Caki2 (cell line): ENCODE results near the gene GARIN1A. TPM values are rescaled to one million over a fixed set of nuclear protein-coding genes. Genes with fewer than 3 reads are reported as not detected.
"Not testable (repeated sequence)": the region's sequence is repeated elsewhere in the genome, so short reads cannot be mapped to it uniquely, and the experiment has no call there.

ENCODE experiments used
- DNase-seq: peaks from one replicate; pipeline ENCODE4 v3.0.0-alpha.2; 2015; ENCODE audit warnings: low read depth
- in situ Hi-C: cut with HindIII; loops from 2 replicates; pipeline ENCODE4 v1.10.0; 2016; ENCODE audit warnings: low sequenced_read_pairs, low pct_unique_long_range_greater_than_20kb, mixed read lengths
- total RNA-seq: library from RNA; depleted of rRNA; stranded (reverse); fragments of >200 nt; shearing (Covaris generic); gene quantifications from 2 replicates; pipeline ENCODE4 v1.2.3, GENCODE V29; 2014; ENCODE audit warnings: low replicate concordance

The GARIN1A gene
- total RNA-seq, 1 experiment from 2014 or later = not detected

GRCh38 chr7:128676665-128677064 is 4.6 kb downstream of the GARIN1A start:
- DNase-seq = no peak
- in situ Hi-C loops = no loop called here

GRCh38 chr7:128679920-128680319 is 7.8 kb downstream of the GARIN1A start:
- in situ Hi-C loops = no loop called here
- DNase-seq = no peak

GRCh38 chr7:128681794-128682537 is 9.9 kb downstream of the GARIN1A start:
- in situ Hi-C loops = no loop called here
- no peak for DNase-seq

DNA sequence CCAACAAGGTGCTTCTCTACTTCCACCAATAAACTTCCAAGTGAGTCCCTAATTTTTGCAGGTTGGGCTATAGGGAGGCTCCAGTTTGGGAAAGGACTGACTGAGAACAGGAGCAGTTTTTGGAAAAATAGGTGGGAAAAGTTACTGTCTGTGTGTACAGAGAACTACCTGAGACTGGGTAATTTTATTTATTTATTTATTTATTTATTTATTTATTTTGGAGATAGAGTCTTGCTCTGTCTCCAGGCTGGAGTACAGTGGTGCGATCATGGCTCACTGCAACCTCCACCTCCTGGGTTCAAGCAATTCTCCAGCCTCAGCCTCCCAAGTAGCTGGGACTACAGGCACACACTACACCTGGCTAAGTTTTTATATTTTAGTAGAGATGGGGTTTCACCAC is 11.2 kb downstream of the GARIN1A start:
- in situ Hi-C loops = not testable (repeated sequence)

GRCh38 chr7:128683738-128684137 is 11.6 kb downstream of the GARIN1A start:
- DNase-seq, in situ Hi-C loops: not testable (repeated sequence)

More for the DNA sequence above, 11.2 kb downstream of the GARIN1A start:
- DNase-seq = not testable (repeated sequence)

DNA sequence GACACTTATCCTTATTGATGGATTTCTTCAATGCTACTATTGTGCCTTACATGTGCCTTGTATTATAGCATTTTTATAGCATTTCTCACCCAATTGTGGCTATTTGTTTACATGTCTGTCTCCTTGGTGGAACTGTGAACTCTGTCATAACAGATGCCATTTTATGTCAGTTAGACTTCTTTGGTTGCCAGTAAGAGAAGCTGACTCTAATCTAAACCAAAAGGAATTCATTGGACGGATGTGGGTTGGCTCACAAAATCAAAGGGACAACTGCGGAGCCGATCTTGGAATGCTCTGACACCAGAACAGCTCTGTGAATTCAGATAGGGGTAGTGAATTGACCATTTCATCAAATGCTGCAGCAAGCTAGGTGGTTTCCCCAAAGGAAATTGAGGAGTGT is 15.0 kb downstream of the GARIN1A start:
- in situ Hi-C loops = no loop called here
- no peak for DNase-seq

- no peak for DNase-seq
Measured at GRCh38 chr7:128688492-128688891, 16.4 kb downstream of the GARIN1A start.

DNA sequence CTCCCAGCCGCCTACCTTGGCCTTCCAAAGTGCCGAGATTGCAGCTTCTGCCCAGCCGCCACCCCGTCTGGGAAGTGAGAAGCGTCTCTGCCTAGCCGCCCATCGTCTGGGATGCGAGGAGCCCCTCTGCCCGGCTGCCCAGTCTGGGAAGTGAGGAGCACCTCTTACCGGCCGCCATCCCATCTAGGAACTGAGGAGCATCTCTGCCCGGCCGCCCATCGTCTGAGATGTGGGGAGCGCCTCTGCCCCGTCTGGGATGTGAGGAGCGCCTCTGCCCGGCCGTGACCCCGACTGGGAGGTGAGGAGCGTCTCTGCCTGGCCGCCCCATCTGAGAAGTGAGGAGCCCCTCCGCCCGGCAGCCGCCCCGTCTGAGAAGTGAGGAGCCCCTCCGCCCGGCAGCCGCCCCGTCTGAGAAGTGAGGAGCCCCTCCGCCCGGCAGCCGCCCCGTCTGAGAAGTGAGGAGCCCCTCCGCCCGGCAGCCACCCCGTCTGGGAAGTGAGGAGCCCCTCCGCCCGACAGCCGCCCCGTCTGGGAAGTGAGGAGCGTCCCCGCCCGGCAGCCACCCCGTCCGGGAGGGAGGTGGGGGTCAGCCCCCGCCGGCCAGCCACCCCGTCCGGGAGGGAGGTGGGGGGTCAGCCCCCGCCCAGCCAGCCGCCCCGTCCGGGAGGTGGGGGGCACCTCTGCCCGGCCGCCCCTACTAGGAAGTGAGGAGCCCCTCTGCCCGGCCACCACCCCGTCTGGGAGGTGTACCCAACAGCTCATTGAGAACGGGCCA is 17.3 kb downstream of the GARIN1A start:
- in situ Hi-C loops = not testable (repeated sequence)

More at GRCh38 chr7:128688492-128688891, 16.4 kb downstream of the GARIN1A start:
- in situ Hi-C loops = no loop called here

GRCh38 chr7:128691227-128691626 is 19.1 kb downstream of the GARIN1A start:
- in situ Hi-C loops = no loop called here
- no peak for DNase-seq

More for the DNA sequence above, 17.3 kb downstream of the GARIN1A start:
- not testable (repeated sequence) for DNase-seq

GRCh38 chr7:128692623-128693270 is 20.7 kb downstream of the GARIN1A start:
- no peak for DNase-seq
- in situ Hi-C loops = no loop called here

- in situ Hi-C loops = no loop called here
- DNase-seq = no peak
Measured at GRCh38 chr7:128693373-128694015, 21.4 kb downstream of the GARIN1A start.

DNA sequence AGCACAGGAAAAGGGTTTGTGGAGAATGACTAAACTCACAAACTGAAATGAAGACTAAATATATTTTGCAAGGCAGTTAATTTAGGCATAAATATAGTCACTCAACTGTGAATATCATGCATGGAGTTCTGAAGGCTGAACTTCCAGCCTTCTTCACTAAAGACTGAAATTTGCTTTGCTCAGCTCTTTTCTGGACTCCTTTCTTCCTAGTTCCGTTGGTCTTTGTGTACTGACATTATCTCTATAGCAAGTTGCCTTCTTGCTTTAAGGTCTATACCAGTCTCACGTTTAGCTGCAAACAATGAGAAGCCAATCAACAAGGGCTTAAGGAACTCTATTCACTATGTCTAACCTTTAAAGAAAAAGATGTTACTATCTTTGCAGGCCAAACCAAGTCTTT is 22.6 kb downstream of the GARIN1A start:
- in situ Hi-C loops = no loop called here
- DNase-seq = no peak

DNA sequence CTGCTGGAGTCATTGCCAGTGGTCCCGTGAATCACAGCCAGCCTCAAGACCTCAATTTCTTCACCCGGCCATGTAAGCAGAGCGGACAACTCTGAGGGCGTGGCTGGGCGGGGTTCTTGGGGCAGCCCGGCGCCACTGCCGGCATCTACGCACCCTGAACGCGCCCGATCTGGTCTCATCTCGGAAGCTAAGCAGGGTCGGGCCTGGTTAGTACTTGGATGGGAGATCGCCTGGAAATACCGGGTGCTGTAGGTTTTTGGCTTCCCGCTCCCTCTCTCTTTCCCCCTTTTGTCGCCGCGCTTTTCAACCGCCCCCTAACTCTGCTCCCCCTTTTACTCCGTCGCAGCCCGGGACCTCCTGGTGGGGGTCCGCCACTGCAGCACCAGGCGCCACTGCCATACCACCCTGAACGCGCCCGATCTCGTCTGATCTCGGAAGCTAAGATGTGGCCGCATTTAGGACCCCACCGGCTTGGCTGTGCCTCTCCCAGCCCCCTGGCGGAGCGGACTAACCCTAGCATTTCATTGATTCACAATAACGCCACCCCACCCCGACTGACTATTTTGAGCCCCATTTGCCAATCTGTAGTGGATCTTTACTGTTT is 25.3 kb downstream of the GARIN1A start:
- in situ Hi-C loops = no loop called here
- no peak for DNase-seq

- no peak for DNase-seq
- in situ Hi-C loops = no loop called here
Measured at GRCh38 chr7:128699196-128699712, 27.2 kb downstream of the GARIN1A start.

DNA sequence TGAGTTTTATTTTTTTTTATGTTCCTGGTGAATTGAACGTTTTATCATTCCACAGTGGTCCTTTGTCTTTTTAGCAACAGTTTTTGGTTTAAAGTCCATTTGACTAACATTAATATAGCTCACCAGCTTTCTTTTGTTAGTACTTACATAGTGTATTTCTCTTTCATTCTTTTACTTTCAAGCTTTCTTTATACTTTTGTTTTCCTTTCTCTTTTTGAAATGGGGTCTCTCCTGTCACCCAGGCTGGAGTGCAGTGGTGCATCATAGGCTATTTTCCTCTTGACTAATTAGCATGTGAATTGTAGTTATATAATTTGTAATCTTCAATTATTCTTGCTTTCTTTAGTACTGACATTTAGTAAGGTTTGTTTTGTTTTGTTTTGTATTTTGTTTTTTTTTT is 27.8 kb downstream of the GARIN1A start:
- in situ Hi-C loops = no loop called here

DNA sequence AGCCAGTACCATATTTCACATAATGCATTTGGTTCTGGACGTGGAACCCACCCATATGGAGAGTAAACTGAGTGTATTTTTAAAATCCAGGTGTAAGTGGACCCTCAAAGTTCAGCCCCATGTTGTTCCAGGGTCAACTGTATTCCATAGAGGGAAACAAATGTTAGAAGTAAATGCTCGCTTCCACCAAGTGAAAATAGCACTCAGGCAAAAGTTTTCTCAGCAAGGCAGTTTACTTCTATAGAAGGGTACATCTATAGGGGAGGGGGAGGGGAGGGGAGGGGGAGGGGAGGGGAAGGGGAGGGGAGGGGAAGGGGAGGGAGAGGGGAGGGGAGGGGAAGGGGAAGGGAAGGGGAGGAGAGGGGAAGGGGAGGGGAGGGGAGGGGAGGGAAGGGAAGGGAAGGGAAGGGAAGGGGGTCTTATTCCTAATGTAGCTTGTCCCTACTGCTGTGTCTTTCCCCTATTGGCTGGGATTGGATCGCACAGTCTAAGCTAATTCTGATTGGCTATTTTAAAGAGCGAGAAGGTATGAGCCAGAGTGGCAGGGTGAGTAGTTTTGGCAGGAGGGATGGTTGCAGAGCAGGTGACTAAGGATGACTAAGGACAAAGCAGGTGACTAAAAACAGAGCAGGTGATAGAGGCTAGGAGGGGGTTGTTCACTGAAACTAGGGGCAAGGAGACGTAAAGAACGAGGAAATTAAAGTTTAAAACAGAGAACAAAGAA is 29.1 kb downstream of the GARIN1A start:
- DNase-seq = peak; percentile 5
- in situ Hi-C loops = no loop called here

More for the DNA sequence above, 27.8 kb downstream of the GARIN1A start:
- no peak for DNase-seq

GRCh38 chr7:128703609-128704241 is 31.6 kb downstream of the GARIN1A start:
- DNase-seq = peak; percentile 3
- in situ Hi-C loops = no loop called here
